Renal pelvis (tissue), 4 donors: ENCODE data around the gene RPL7L1. TPM values are rescaled to one million over a fixed set of nuclear protein-coding genes. Genes with fewer than 3 reads are reported as not detected.
A peak's percentile ranks its signal among the peaks of the same experiment; 100 is the strongest.

ENCODE experiments used
- DNase-seq: peaks from one replicate; pipeline ENCODE4 v3.0.0-alpha.2; 2013
- polyA plus RNA-seq, 3 donors: library from polyadenylated mRNA; unstranded; fragments of 120-200 nt; gene quantifications; one replicate each; pipeline ENCODE4 v1.2.1, GENCODE V29; 2013; ENCODE audit not compliant: insufficient read length in 3 of 3

Gene RPL7L1
- polyA plus RNA-seq, 3 donors, result 87.3 to 135 (median 113) TPM

DNA sequence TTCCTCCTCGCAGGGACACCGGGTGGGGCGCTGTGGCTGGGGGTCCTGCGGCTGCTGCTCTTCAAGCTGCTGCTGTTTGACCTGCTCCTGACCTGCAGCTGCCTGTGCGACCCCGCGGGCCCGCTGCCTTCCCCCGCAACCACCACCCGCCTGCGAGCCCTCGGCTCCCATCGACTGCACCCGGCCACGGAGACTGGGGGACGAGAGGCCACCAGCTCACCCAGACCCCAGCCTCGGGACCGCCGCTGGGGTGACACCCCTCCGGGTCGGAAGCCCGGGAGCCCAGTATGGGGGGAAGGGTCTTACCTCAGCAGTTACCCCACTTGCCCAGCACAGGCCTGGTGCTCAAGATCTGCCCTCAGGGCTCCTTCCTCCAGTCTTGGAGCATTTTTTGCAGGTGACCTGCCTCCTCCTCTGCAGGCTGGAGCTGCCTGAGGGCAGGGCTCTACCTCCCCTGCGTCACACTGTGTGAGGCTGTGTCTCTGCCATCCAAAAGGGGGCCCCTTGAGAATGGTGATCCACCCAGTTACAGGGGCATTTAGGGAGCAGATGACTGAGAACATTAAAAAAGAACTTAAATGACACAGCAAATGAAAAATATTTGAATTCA is 45.9 kb downstream of the RPL7L1 start:
- DNase-seq, result no peak

DNA sequence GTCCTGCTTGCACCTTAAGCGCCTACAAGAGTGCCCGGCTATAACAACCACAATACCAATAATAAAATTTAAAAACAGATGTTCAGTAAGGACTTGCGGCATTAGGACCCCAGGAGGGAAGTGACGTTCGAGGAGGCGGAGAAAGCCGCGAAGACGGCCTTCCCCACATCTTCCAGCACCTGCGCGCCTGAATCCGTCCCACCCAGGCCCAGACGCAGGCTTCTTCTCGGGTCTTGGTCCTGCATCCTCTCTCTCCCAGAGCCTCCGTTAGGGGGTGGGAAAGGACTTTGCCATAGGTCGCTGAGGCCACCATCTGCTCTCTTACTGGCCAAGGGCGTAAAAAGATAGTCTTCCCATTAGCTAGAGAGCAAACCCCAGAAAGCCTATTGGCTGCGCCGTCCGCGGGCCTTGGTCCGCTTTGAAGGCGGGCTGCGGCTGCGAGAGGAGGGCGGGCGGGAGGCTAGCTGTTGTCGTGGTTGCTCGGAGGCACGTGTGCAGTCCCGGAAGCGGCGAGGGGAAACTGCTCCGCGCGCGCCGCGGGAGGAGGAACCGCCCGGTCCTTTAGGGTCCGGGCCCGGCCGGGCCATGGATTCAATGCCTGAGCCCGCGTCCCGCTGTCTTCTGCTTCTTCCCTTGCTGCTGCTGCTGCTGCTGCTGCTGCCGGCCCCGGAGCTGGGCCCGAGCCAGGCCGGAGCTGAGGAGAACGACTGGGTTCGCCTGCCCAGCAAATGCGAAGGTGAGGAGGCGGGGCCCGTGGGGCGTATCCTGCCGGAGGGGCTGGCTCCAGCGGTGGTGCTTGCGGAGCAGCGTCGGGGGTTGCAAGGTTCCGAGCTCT is 49.8 kb downstream of the RPL7L1 start, which contains the start of gene CNPY3:
TSS of gene CNPY3 (plus strand) at position 495 of the 835 bp plus-strand sequence. CDS start at position 586, 91 bp downstream.
- peak; percentile 96 for DNase-seq

DNA sequence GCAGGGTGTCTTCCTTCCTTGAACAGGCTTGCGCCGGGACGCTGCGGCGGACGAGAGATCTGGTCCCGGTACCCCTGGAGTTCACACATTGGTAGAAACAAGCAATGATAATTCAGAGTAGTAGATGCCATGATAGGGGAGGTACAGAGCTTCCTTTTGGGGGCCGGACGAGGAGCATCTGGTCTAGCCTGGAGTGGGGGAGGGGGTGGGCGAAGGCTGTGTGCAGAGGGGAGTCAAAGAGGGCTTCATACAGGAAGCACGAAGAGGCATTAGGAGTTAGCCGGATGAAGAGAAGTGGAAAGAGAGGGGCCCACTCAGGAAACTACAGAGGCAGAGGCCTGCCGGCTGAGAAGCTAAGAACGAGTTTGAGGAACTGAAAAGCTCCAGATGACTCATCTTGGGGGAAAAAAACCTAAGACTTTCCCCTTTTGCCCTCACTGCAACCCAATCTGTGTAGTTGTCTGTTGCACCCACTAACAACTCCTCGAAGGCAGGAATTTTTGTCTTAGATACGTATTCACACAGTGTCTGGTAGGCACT is 50.5 kb downstream of the RPL7L1 start:
- DNase-seq, result peak; percentile 65

DNA sequence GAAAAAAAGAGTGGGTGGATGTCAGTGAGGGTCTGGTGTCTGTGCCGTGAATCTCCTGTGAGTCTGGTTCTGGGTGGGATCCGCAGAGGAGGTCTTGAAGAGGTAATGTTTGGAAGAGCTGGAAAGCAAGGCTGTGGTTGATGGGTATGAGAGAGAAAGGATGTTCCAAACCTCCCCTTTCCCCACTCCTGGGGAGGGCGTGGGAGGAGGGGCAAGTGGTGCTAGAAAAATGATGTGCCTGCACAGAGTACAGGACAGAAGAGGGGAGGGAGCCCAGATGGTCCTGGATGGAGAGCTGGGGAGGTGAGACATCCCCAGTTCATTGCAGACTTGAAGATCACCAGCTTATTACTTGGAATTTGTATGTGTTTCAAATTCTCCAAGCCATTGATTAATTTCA is 53.0 kb downstream of the RPL7L1 start:
- DNase-seq, result no peak

DNA sequence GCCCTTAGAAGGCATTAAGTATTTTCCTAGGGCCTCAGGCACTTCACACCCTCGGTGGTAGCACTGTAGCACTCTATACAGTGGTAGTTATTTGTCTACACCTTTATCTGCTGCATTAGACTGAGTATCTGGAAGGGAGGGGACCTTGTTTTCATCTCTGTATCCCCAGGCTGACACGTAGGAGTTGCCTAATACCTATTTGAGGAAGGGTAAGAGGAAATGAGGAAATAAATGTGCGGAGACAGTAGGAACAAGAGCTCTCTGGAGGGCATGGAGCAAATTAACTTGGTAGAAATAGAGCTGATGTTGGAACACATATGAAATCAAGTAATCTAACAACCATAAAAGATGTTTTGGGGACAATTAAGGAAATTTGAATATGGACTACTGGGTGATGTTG is 53.8 kb downstream of the RPL7L1 start:
- DNase-seq, result no peak

DNA sequence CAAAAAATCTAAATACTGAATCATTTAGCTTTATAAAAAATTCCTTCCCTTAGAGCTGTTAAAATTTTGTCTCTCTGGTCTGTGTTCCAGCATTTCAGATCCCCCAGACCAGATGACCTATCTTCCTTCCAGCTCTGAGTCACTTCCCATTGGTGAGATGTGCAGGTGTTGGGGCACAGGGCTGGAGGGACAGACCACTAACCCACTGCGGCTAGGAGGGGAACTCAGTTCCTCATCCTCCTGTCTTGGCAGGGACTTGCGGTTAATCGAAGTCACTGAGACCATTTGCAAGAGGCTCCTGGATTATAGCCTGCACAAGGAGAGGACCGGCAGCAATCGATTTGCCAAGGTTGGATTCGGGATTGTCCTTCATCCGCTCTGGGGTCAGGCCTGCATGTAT is 55.9 kb downstream of the RPL7L1 start:
- no peak for DNase-seq

DNA sequence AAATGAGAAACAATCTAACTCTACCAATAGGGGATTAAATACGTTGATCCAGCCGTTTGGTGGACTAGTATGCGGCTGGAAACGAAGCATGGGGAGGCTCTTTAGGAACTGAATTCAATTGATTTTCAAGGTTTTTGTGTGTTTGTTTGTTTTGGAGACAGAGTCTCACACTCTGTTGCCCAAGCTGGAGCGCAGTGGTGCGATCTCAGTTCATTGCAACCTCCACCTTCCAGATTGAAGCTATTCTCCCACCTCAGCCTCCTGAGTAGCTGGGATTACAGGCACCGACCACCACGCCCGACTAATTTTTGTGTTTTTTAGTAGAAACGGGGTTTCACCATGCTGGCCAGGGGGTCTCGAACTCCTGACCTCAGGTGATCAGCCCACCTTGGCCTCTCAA is 57.0 kb downstream of the RPL7L1 start:
- DNase-seq, result no peak

DNA sequence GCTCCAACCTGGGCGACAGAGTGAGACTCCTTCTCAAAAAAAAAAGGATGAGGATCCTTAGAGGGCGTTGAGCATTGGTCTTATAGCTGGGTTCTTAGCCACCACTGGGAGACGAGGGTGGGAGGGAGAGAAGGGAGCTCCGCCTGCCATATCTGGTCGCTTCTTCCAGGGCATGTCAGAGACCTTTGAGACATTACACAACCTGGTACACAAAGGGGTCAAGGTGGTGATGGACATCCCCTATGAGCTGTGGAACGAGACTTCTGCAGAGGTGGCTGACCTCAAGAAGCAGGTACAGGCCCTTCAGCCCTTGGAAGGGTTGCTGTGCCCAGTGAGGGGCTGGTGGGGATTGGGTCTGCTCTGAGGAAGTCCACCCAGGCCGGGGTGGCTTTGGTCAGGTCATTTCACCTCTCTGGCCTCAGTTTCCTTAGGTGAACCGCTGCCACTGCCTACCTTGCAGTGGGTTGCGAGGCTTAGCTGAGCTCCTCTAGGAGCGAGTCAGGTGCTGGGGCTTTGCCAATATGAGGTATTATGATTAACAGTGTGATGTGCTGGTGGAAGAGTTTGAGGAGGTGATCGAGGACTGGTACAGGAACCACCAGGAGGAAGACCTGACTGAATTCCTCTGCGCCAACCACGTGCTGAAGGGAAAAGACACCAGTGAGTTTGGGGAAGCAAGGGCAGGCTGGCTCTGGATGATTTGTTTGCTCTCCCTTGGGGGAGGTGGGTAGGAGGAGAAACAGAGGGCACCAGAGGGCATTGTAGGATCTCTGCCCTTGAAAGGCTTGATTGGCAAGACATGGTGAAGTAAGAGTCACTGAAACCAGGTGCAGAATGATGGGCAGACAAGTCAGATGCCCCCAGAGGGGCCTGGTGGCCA is 58.4 kb downstream of the RPL7L1 start:
- DNase-seq, result no peak

DNA sequence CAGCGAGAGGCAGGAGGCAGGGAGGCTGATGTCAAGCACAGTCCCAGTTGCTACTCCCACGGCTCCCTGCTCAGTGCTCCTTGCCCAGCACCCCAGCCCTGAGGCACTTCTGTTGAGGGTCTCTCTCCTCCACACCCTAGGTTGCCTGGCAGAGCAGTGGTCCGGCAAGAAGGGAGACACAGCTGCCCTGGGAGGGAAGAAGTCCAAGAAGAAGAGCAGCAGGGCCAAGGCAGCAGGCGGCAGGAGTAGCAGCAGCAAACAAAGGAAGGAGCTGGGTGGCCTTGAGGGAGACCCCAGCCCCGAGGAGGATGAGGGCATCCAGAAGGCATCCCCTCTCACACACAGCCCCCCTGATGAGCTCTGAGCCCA is 59.0 kb downstream of the RPL7L1 start:
- DNase-seq, result no peak

DNA sequence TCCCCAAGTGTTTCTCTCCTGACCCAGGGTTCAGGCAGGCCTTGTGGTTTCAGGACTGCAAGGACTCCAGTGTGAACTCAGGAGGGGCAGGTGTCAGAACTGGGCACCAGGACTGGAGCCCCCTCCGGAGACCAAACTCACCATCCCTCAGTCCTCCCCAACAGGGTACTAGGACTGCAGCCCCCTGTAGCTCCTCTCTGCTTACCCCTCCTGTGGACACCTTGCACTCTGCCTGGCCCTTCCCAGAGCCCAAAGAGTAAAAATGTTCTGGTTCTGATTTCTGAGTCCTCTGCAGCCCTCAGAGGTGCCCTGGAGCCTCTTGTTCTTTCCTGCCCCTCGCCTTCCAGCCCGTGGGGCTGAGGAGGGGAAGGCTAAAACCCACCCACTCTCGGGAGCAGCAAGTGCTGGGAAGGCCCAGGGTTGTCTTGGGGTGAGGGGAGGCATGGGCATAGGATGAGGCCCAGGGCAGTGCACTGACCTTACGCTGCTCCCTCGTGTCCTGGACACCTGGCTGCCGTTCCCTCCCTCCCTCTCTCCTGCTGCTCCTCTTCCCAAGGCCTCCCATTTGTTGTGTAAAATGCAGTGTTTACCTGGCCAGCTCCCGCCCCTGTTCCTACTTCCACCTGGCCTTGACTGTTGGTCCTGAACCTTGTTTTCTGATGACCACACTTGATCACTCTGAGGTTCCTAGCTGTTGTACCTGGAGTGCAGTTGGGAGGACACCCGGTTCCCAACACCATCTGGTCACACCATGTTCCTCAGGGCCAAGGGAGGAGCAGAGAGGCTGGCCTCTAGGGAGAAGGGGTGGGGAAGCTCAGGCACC is 59.8 kb downstream of the RPL7L1 start:
- no peak for DNase-seq

Other genes starting within 250 kb of the RPL7L1 start
- gene PRPH2, start 157.0 kb upstream of the RPL7L1 start, polyA plus RNA-seq, result 1 to 10 TPM; 2.3 to 3.0 (median 2.9) TPM
- 10 to 100 TPM; 24.3 to 26.1 (median 24.6) TPM for gene TBCC, start 133.5 kb upstream of the RPL7L1 start, polyA plus RNA-seq
- 10 to 100 TPM; 13.9 to 17.3 (median 15.2) TPM for gene BICRAL, start 97.6 kb upstream of the RPL7L1 start, polyA plus RNA-seq
- under 1 TPM; 0.23 to 0.48 (median 0.41) TPM for gene PTCRA, start 36.4 kb downstream of the RPL7L1 start, polyA plus RNA-seq
- gene CNPY3, start 49.9 kb downstream of the RPL7L1 start, polyA plus RNA-seq, result 10 to 100 TPM; 59.3 to 68.5 (median 61.7) TPM
- gene GNMT, start 81.1 kb downstream of the RPL7L1 start, polyA plus RNA-seq, result 1 to 10 TPM in 2 of 3 donors, under 1 TPM in 1; 0.57 to 1.9 (median 1.5) TPM
- gene PEX6, start 99.6 kb downstream of the RPL7L1 start, polyA plus RNA-seq, result 10 to 100 TPM; 27.8 to 35.3 (median 33.0) TPM
- 10 to 100 TPM; 60.6 to 63.9 (median 62.5) TPM for gene PPP2R5D, start 105.0 kb downstream of the RPL7L1 start, polyA plus RNA-seq
- gene MEA1, start 134.3 kb downstream of the RPL7L1 start, polyA plus RNA-seq, result 100 to 1,000 TPM in 1 of 3 donors, 10 to 100 TPM in 2; 82.2 to 103 (median 85.9) TPM
- gene KLHDC3, start 134.6 kb downstream of the RPL7L1 start, polyA plus RNA-seq, result 100 to 1,000 TPM in 2 of 3 donors, 10 to 100 TPM in 1; 95.6 to 106 (median 106) TPM
- gene RRP36, start 142.0 kb downstream of the RPL7L1 start, polyA plus RNA-seq, result 10 to 100 TPM; 54.1 to 59.7 (median 56.8) TPM
- 10 to 100 TPM; 55.9 to 62.2 (median 59.2) TPM for gene CUL7, start 174.2 kb downstream of the RPL7L1 start, polyA plus RNA-seq
- 10 to 100 TPM; 65.2 to 69.9 (median 69.9) TPM for gene MRPL2, start 179.8 kb downstream of the RPL7L1 start, polyA plus RNA-seq
- 10 to 100 TPM; 58.0 to 82.5 (median 78.5) TPM for gene KLC4, start 180.0 kb downstream of the RPL7L1 start, polyA plus RNA-seq
- 100 to 1,000 TPM; 229 to 267 (median 251) TPM for gene PTK7, start 196.7 kb downstream of the RPL7L1 start, polyA plus RNA-seq